Activated CD8-positive, alpha-beta T cell treated with anti-CD3 and anti-CD28 coated beads, Interleukin-2, amount 10 ng/mL, durations not matched to agents 7 days and 5 days (primary cell): ENCODE measurements around the gene SYNE2. TPM values are rescaled to one million over a fixed set of nuclear protein-coding genes. Genes with fewer than 3 reads are reported as not detected.

Experiments used
- ATAC-seq: fragments of 150-1000 bp; cut with Tn5 transposase; one replicate; pipeline ENCODE4 v1.10.0; 2021; ENCODE audit warnings: moderate library complexity
- CTCF ChIA-PET: fragments of 350-600 bp; sonication (Branson Sonifier 250); formaldehyde crosslinking; loops from one replicate; lab custom pipeline; 2021; ENCODE audit warnings: antibody characterized with exemption; lab: Charles Lee
- POLR2A ChIA-PET: fragments of 350-600 bp; sonication (Branson Sonifier 250); formaldehyde crosslinking; loops from one replicate; lab custom pipeline; 2021; ENCODE audit warnings: antibody characterized with exemption; lab: Charles Lee
- DNase-seq: peaks from one replicate; pipeline ENCODE4 v3.0.0-alpha.2; 2020
- H3K27ac Mint-ChIP-seq: one replicate; pipeline ENCODE4 v1.8.0; 2021; ENCODE audit warnings: mild to moderate bottlenecking, mixed read lengths
- H3K27me3 Mint-ChIP-seq: one replicate; pipeline ENCODE4 v1.8.0; 2021; ENCODE audit warnings: low read depth, mixed read lengths
- H3K36me3 Mint-ChIP-seq: one replicate; pipeline ENCODE4 v1.8.0; 2021; ENCODE audit warnings: low read depth, mixed read lengths
- H3K4me1 Mint-ChIP-seq: one replicate; pipeline ENCODE4 v1.8.0; 2021; ENCODE audit warnings: low read depth, mixed read lengths
- H3K4me3 Mint-ChIP-seq: one replicate; pipeline ENCODE4 v1.8.0; 2021; ENCODE audit warnings: mild to moderate bottlenecking, mixed read lengths
- H3K9me3 Mint-ChIP-seq: one replicate; pipeline ENCODE4 v1.8.0; 2022; ENCODE audit warnings: mixed read lengths; ENCODE audit not compliant: insufficient read depth
- total RNA-seq, 2 experiments: library from RNA; stranded (reverse); gene quantifications; one replicate each; pipeline ENCODE4 v1.2.3, GENCODE V29; 2021

SYNE2 gene
- total RNA-seq, 2 experiments from 2014 or later = 198 to 206 TPM

DNA sequence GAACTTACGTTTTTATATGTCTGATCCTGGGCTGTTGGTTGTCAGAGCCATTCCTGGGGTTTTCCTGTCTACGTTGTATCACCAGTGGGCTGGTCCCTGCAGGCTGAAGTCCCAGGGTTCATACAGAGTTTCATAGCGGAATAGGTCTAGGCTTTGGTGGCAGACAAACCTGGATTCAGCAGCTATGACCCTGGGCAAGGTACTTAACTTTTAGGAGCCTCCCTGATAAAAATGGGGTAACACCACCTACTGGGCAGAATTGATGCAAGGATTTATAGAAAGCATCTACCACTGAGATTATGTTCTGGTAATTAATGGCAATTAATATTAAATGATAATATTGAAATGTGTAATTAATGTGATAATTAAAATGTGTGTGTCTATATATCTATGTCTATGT lies 141.2 kb downstream of the SYNE2 start:
- Mint-ChIP-seq H3K9me3 (no peaks in the 10 kb centered on the region), H3K36me3 (peaks cover 78% of the 10 kb centered on the region), H3K27ac (no peak overlapping the region), H3K4me1 (peaks cover 24% of the 10 kb centered on the region), H3K4me3 (no peak overlapping the region), H3K27me3 (no peaks in the 10 kb centered on the region)
- DNase-seq (no peak), ATAC-seq (no peak)
- CTCF ChIA-PET = interaction anchor here (1.9 kb wide), 1 partner anchor 141 kb away, joined by 5 read pairs; the partner anchor contains the start of gene SYNE2
- POLR2A ChIA-PET = no interaction called here

- POLR2A ChIA-PET = no interaction called here
- no peak overlapping the region for H3K4me3 Mint-ChIP-seq
- H3K27ac Mint-ChIP-seq = no peak overlapping the region
Observed at GRCh38 chr14:63995285-63995684, 142.5 kb downstream of the SYNE2 start.

DNA sequence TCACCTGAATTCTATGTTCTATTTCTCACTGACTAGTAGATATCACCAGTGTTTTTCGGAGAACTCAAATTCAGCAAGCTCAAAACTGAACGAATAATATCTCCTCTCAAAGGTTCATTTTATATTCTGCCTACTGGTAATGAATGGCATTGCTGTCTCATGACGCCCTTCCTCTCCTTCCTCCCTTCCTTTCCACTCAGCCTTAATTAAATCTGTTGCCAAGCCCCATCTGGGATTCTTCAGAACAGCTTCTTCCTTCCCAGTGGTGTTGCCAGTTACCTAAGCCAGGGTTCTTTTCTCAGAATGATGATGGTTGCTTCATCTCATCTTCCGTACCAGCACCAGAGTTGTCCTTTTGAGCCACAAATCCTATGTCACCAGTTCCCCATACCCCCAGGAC lies 143.2 kb downstream of the SYNE2 start:
- ChIA-PET POLR2A (no interaction called here), CTCF (no interaction called here)

More at GRCh38 chr14:63995285-63995684, 142.5 kb downstream of the SYNE2 start:
- Mint-ChIP-seq H3K4me1 (peaks cover 22% of the 10 kb centered on the region), H3K27me3 (no peaks in the 10 kb centered on the region), H3K36me3 (peaks cover 83% of the 10 kb centered on the region), H3K9me3 (no peaks in the 10 kb centered on the region)
- no peak for ATAC-seq
- CTCF ChIA-PET = interaction anchor here (1.9 kb wide), 1 partner anchor 143 kb away, joined by 5 read pairs; the partner anchor contains the start of gene SYNE2
- DNase-seq = no peak

GRCh38 chr14:63996625-63997220 lies 143.9 kb downstream of the SYNE2 start:
- ChIA-PET CTCF (no interaction called here), POLR2A (no interaction called here)
- Mint-ChIP-seq H3K36me3 (peaks cover 84% of the 10 kb centered on the region), H3K4me3 (no peak overlapping the region), H3K27me3 (no peaks in the 10 kb centered on the region), H3K4me1 (peaks cover 11% of the 10 kb centered on the region), H3K9me3 (no peaks in the 10 kb centered on the region), H3K27ac (no peak overlapping the region)
- ATAC-seq (no peak), DNase-seq (no peak)

More for the DNA sequence above, 143.2 kb downstream of the SYNE2 start:
- no peak for DNase-seq
- Mint-ChIP-seq H3K4me1 (peaks cover 17% of the 10 kb centered on the region), H3K4me3 (no peak overlapping the region), H3K27me3 (no peaks in the 10 kb centered on the region), H3K27ac (peak overlapping the region; percentile 4), H3K9me3 (no peaks in the 10 kb centered on the region), H3K36me3 (peaks cover 85% of the 10 kb centered on the region)
- ATAC-seq = no peak

GRCh38 chr14:64000749-64001148 lies 147.9 kb downstream of the SYNE2 start:
- H3K4me3 Mint-ChIP-seq = no peak overlapping the region
- no peak overlapping the region for H3K27ac Mint-ChIP-seq
- DNase-seq = no peak
- ChIA-PET POLR2A (no interaction called here), CTCF (no interaction called here)
- H3K4me1 Mint-ChIP-seq = no peaks in the 10 kb centered on the region
- peaks cover 84% of the 10 kb centered on the region for H3K36me3 Mint-ChIP-seq
- ATAC-seq = no peak
- no peaks in the 10 kb centered on the region for H3K27me3 Mint-ChIP-seq
- no peaks in the 10 kb centered on the region for H3K9me3 Mint-ChIP-seq

DNA sequence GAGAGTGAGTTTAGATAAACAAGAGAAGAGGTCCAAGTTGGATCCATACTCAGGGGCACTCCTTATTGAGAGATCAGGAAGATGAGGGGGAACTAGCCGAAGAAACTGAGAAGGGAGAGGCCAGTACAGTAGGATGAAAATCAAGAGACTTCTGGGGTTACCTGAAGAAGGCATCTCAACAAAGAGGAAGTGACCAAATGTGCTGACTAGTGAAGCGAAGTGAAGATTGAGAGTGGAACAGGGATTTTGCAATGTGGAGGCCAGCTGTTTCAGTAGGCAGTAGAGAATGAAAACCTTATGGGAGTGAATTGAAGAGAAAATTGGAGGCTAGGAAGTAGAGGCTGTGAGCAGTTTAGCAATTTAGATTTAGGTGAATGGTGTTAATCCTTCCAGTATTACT lies 153.0 kb downstream of the SYNE2 start:
- ChIA-PET CTCF (no interaction called here), POLR2A (interaction anchor here (0.6 kb wide), 2 partner anchors 45 to 378 kb away, joined by 3 read pairs; no protein-coding TSS in a partner anchor)
- no peak for ATAC-seq
- Mint-ChIP-seq H3K4me1 (no peaks in the 10 kb centered on the region), H3K27me3 (no peaks in the 10 kb centered on the region), H3K36me3 (peaks cover 60% of the 10 kb centered on the region), H3K4me3 (no peak overlapping the region), H3K27ac (peak overlapping the region; percentile 16), H3K9me3 (no peaks in the 10 kb centered on the region)
- no peak for DNase-seq

DNA sequence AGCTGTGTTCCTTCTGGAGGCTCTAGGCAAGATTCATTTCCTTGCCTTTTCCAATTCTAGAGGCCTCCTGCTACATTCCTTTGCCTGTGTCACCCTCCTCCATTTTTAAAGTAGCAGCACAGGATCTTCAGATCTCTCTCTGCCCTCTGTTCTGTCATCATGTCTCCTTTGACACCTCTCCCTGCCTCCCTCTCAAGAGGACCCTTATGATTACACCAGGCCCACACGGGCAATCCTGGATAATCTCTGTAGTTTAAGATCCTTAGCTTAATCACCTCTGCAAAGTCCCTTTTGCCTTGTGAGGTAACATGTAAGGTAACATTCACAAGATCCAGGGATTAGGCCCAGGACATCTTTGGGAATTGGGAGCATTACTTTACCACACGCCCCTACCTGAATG lies 155.2 kb downstream of the SYNE2 start:
- Mint-ChIP-seq H3K36me3 (peaks cover 57% of the 10 kb centered on the region), H3K27ac (no peak overlapping the region), H3K9me3 (no peaks in the 10 kb centered on the region), H3K4me1 (no peaks in the 10 kb centered on the region), H3K4me3 (no peak overlapping the region), H3K27me3 (no peaks in the 10 kb centered on the region)
- ChIA-PET POLR2A (no interaction called here), CTCF (no interaction called here)
- ATAC-seq = no peak
- no peak for DNase-seq

DNA sequence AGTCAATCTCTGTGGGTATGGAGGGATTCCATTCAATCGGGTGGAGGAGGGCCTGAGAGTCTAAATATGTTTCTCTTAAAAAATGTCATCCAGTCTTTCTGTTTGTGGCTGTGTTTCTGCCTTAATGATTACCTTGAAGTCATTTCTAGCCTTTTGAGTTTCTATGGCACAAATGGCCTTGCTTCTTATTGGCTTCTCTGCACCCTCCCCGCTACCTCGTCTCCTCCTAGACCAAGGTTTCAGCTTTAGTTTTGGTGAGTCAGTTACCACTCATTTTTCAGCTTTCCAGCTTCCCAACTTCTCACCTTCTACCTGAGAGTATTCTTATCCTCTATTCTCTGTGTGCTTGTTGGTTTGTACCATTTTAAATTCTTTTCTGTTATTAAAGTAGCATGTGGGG lies 159.2 kb downstream of the SYNE2 start:
- no peak for ATAC-seq
- DNase-seq = no peak
- no peaks in the 10 kb centered on the region for H3K27me3 Mint-ChIP-seq
- ChIA-PET CTCF (interaction anchor here (1.4 to 3.2 kb wide), 6 partner anchors 9 to 292 kb away, joined by 3 to 20 read pairs (median 8); partner anchors contain the start of genes ESR2 and SYNE2), POLR2A (no interaction called here)
- H3K9me3 Mint-ChIP-seq = no peaks in the 10 kb centered on the region
- H3K27ac Mint-ChIP-seq = no peak overlapping the region
- no peaks in the 10 kb centered on the region for H3K4me1 Mint-ChIP-seq
- H3K36me3 Mint-ChIP-seq = peaks cover 58% of the 10 kb centered on the region
- no peak overlapping the region for H3K4me3 Mint-ChIP-seq

DNA sequence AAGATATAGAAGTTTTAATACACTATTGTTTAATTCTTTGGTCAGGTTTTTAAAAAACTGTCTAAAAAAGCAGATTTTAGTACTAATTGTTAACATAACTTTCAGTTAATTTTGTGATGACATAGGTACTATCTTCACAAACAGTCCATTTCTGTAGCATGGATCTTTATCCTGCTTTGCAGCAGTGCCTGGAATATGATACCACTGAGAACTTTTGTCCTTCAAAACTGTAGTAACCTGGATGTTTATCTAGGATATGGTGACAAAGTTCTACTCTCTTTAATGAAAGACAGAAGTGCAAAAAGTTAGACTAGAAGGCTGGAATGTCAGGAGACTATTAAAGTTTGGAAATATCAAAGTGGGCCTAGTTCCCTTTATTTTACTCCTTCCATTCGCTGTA lies 159.9 kb downstream of the SYNE2 start:
- CTCF ChIA-PET = no interaction called here
- Mint-ChIP-seq H3K9me3 (no peaks in the 10 kb centered on the region), H3K4me1 (no peaks in the 10 kb centered on the region), H3K36me3 (peaks cover 58% of the 10 kb centered on the region), H3K27ac (no peak overlapping the region), H3K27me3 (no peaks in the 10 kb centered on the region), H3K4me3 (no peak overlapping the region)
- POLR2A ChIA-PET = no interaction called here
- DNase-seq (no peak), ATAC-seq (no peak)

DNA sequence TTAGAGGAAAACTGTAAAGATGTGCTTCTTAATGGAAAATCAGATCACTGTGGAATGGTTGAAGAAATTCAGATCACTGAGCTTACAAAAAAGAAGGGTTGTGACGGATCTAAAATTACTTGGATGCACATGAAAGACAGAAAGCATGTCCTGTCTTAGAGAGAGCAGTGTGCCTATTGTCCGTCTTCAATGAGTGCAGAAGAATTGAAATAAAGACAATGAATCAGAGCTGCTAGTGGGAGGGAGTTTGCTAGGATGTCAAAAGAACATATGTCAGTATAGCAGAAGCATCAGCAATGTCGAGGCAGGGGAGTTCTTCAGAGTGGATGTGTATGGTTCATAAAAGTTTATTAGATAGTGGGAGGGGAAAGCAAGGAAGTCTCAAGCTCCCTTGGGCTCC lies 172.7 kb downstream of the SYNE2 start:
- no peaks in the 10 kb centered on the region for H3K4me1 Mint-ChIP-seq
- CTCF ChIA-PET = interaction anchor here (0.7 to 1.0 kb wide), 3 partner anchors 15 to 171 kb away, joined by 3 read pairs; no protein-coding TSS in a partner anchor
- no peak overlapping the region for H3K4me3 Mint-ChIP-seq
- POLR2A ChIA-PET = no interaction called here
- no peaks in the 10 kb centered on the region for H3K9me3 Mint-ChIP-seq
- H3K27ac Mint-ChIP-seq = no peak overlapping the region
- peaks cover 75% of the 10 kb centered on the region for H3K36me3 Mint-ChIP-seq
- DNase-seq (no peak), ATAC-seq (no peak)
- no peaks in the 10 kb centered on the region for H3K27me3 Mint-ChIP-seq

GRCh38 chr14:64026600-64026999 lies 173.8 kb downstream of the SYNE2 start:
- H3K4me1 Mint-ChIP-seq = no peaks in the 10 kb centered on the region
- CTCF ChIA-PET = interaction anchor here (0.8 to 0.9 kb wide), 2 partner anchors 26 to 271 kb away, joined by 3 to 4 read pairs; no protein-coding TSS in a partner anchor
- no peaks in the 10 kb centered on the region for H3K9me3 Mint-ChIP-seq
- H3K36me3 Mint-ChIP-seq = peaks cover 74% of the 10 kb centered on the region
- no peak overlapping the region for H3K27ac Mint-ChIP-seq
- no peak overlapping the region for H3K4me3 Mint-ChIP-seq
- no peaks in the 10 kb centered on the region for H3K27me3 Mint-ChIP-seq
- POLR2A ChIA-PET = no interaction called here
- DNase-seq = no peak
- ATAC-seq = no peak

DNA sequence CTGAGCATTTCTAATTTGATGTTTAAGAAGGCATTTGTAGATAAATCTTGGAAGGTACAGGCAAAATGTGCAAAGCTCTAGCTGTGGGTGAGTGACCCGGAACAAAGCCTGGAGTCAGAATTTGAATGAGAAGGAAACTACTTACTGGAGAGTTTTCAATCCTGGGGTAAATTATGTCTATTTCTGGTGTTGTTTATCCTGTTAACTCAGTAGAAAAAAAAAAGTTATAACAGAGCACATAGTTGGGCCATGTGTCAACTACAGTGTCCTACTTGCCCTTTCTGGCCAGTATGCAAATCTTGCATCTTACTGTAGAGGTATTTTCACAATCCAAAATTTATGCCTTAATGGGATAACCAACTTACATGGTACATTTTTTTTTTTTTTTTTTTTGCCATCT lies 182.3 kb downstream of the SYNE2 start:
- ChIA-PET CTCF (interaction anchor here (0.7 kb wide), 1 partner anchor 563 kb away, joined by 3 read pairs; no protein-coding TSS in a partner anchor), POLR2A (interaction anchor here (0.7 kb wide), 1 partner anchor 133 kb away, joined by 3 read pairs; no protein-coding TSS in a partner anchor)
- DNase-seq = no peak
- H3K36me3 Mint-ChIP-seq = peaks cover 58% of the 10 kb centered on the region
- no peak overlapping the region for H3K4me3 Mint-ChIP-seq
- ATAC-seq = no peak
- H3K9me3 Mint-ChIP-seq = no peaks in the 10 kb centered on the region
- peaks cover 2% of the 10 kb centered on the region for H3K4me1 Mint-ChIP-seq
- no peak overlapping the region for H3K27ac Mint-ChIP-seq
- no peaks in the 10 kb centered on the region for H3K27me3 Mint-ChIP-seq
